ENCODE data around the gene SLK.

Gene SLK

GRCh38 chr10:103931603-103932002 is 35.3 kb upstream of the SLK start:
- no peaks in the 10 kb centered on the region for H3K9me3 Mint-ChIP-seq
- H3K27me3 Mint-ChIP-seq, result no peaks in the 10 kb centered on the region
- no peak overlapping the region for H3K27ac Mint-ChIP-seq
- H3K36me3 Mint-ChIP-seq (ENCODE audit: low read depth), result no peaks in the 10 kb centered on the region
- H3K4me3 Mint-ChIP-seq, result no peak overlapping the region
- no peaks in the 10 kb centered on the region for H3K4me1 Mint-ChIP-seq (ENCODE audit: low read depth)

DNA sequence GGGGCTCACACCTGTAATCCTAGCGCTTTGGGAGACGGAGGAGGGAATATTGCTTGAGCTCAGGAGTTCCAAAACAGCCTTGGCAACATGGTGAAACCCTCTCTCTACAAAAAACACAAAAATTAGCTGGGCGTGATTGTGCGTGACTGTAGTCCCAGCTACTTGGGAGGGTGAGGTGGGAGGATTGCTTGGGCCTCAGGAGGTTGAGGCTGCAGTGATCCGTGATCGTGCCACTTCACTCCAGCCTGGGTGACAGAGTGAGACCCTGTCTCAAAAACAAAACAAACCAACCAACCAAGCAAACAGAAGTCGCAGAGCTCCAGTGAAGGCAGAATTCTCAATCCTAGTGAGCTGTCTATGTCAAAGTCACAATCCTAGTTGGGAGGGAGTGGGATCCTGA is 34.7 kb upstream of the SLK start:
- Mint-ChIP-seq H3K9me3 (no peaks in the 10 kb centered on the region), H3K27me3 (no peaks in the 10 kb centered on the region), H3K27ac (no peak overlapping the region), H3K4me3 (no peak overlapping the region), H3K36me3 (ENCODE audit: low read depth) (no peaks in the 10 kb centered on the region), H3K4me1 (ENCODE audit: low read depth) (no peaks in the 10 kb centered on the region)

GRCh38 chr10:103932971-103933370 is 34.0 kb upstream of the SLK start:
- no peaks in the 10 kb centered on the region for H3K4me1 Mint-ChIP-seq (ENCODE audit: low read depth)
- no peaks in the 10 kb centered on the region for H3K9me3 Mint-ChIP-seq
- H3K36me3 Mint-ChIP-seq (ENCODE audit: low read depth), result no peaks in the 10 kb centered on the region
- H3K27ac Mint-ChIP-seq, result no peak overlapping the region
- H3K27me3 Mint-ChIP-seq, result no peaks in the 10 kb centered on the region
- no peak overlapping the region for H3K4me3 Mint-ChIP-seq

- Mint-ChIP-seq H3K27ac (no peak overlapping the region), H3K4me3 (no peak overlapping the region), H3K27me3 (no peaks in the 10 kb centered on the region), H3K36me3 (ENCODE audit: low read depth) (no peaks in the 10 kb centered on the region), H3K4me1 (ENCODE audit: low read depth) (no peaks in the 10 kb centered on the region), H3K9me3 (no peaks in the 10 kb centered on the region)
These were observed 33.3 kb upstream of the SLK start for GRCh38 chr10:103933557-103934121.

- Mint-ChIP-seq H3K27ac (no peak overlapping the region), H3K4me3 (no peak overlapping the region), H3K27me3 (no peaks in the 10 kb centered on the region), H3K9me3 (no peaks in the 10 kb centered on the region), H3K4me1 (ENCODE audit: low read depth) (no peaks in the 10 kb centered on the region), H3K36me3 (ENCODE audit: low read depth) (no peaks in the 10 kb centered on the region)
These were observed 32.6 kb upstream of the SLK start for GRCh38 chr10:103934308-103934707.

DNA sequence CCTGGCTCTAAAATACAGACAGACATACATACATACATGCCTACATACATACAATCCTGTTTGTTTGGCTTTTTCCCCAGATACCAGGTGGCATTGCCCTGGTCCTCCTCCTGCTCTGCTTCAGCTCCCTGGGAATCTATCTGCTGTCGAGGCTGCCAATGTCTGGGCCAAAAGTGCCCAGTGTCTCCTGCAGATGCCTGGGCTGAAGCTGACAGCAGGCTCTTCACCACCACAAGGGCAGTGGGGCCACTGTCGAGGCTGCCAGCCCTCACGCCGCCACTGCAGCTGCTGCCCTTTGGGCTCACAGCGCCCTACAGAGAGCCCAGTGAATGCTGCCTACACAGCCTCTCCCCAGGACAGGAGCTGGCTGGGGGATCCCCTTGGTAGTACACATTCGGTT is 30.9 kb upstream of the SLK start:
- H3K4me3 Mint-ChIP-seq, result no peak overlapping the region
- H3K36me3 Mint-ChIP-seq (ENCODE audit: low read depth), result no peaks in the 10 kb centered on the region
- no peaks in the 10 kb centered on the region for H3K9me3 Mint-ChIP-seq
- no peaks in the 10 kb centered on the region for H3K27me3 Mint-ChIP-seq
- H3K27ac Mint-ChIP-seq, result no peak overlapping the region
- H3K4me1 Mint-ChIP-seq (ENCODE audit: low read depth), result no peaks in the 10 kb centered on the region

DNA sequence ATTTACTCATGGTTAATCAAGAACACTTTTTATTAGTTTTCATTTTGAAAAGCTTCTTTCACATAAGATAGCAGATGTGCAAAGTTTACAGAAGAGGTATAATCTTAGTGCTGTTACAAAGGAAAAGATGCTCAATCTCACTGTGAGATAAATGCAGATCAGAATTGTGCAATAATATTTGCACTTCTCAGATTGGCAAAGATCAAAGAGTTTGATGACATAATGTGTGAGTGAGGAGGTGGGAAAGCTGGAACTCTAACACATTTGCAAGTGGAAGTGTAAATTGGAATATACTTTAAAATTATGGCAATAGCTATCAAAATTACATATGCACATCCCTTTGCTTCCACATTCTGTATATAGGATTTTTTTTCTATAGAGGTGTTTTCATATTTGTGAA is 27.4 kb upstream of the SLK start:
- Mint-ChIP-seq H3K4me3 (no peak overlapping the region), H3K9me3 (no peaks in the 10 kb centered on the region), H3K27ac (no peak overlapping the region), H3K27me3 (no peaks in the 10 kb centered on the region), H3K4me1 (ENCODE audit: low read depth) (no peaks in the 10 kb centered on the region), H3K36me3 (ENCODE audit: low read depth) (no peaks in the 10 kb centered on the region)

GRCh38 chr10:103941801-103942200 is 25.1 kb upstream of the SLK start:
- H3K27ac Mint-ChIP-seq, result no peak overlapping the region
- H3K4me1 Mint-ChIP-seq (ENCODE audit: low read depth), result no peaks in the 10 kb centered on the region
- no peak overlapping the region for H3K4me3 Mint-ChIP-seq
- no peaks in the 10 kb centered on the region for H3K9me3 Mint-ChIP-seq
- no peaks in the 10 kb centered on the region for H3K27me3 Mint-ChIP-seq
- no peaks in the 10 kb centered on the region for H3K36me3 Mint-ChIP-seq (ENCODE audit: low read depth)

DNA sequence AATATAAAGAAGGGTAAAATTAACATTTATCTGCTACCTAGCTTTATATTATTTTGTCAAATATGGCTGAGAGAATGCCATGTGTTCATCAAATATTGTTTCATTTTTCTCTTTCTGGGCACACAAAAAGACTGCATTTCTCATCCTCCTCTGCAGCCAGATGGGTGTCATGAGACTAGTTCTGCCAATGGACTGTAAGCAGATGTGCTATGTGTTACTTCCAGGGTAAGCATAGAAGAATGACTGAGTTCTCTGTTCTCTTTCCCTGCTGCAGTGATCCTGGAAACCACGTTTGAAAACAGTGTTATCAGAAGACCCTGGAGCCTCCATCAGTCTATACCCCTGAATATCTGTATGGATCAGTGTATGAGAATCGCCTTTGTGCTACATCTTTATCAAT is 24.1 kb upstream of the SLK start:
- no peak overlapping the region for H3K27ac Mint-ChIP-seq
- no peaks in the 10 kb centered on the region for H3K36me3 Mint-ChIP-seq (ENCODE audit: low read depth)

GRCh38 chr10:103947799-103948516 is 19.0 kb upstream of the SLK start:
- no peaks in the 10 kb centered on the region for H3K36me3 Mint-ChIP-seq (ENCODE audit: low read depth)
- no peak overlapping the region for H3K4me3 Mint-ChIP-seq
- no peaks in the 10 kb centered on the region for H3K9me3 Mint-ChIP-seq
- H3K4me1 Mint-ChIP-seq (ENCODE audit: low read depth), result peaks cover 12% of the 10 kb centered on the region
- no peak overlapping the region for H3K27ac Mint-ChIP-seq
- no peaks in the 10 kb centered on the region for H3K27me3 Mint-ChIP-seq

More for the DNA sequence above, 24.1 kb upstream of the SLK start:
- Mint-ChIP-seq H3K4me3 (no peak overlapping the region), H3K4me1 (ENCODE audit: low read depth) (peaks cover 10% of the 10 kb centered on the region), H3K27me3 (no peaks in the 10 kb centered on the region), H3K9me3 (no peaks in the 10 kb centered on the region)

DNA sequence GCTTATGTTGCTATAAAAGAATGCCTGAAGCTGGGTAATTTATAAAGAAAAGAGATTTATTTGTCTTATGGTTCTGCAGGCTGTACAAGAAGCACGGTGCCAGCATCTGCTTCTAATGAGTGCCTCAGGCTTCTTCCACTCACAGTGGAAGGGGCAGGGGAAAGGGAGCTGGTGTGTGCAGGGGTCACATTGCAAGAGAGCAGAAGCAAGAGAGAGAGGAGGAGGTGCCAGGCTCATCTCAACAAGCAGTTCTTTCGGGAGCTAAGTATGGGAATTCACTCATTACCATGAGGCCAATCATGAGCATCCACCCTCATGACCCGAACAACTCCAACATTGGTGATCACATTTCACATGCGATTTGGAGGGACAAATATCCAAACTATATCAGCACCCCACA is 17.2 kb upstream of the SLK start:
- Mint-ChIP-seq H3K36me3 (ENCODE audit: low read depth) (no peaks in the 10 kb centered on the region), H3K27me3 (no peaks in the 10 kb centered on the region), H3K4me3 (no peak overlapping the region), H3K9me3 (no peaks in the 10 kb centered on the region), H3K27ac (no peak overlapping the region), H3K4me1 (ENCODE audit: low read depth) (peaks cover 12% of the 10 kb centered on the region)

DNA sequence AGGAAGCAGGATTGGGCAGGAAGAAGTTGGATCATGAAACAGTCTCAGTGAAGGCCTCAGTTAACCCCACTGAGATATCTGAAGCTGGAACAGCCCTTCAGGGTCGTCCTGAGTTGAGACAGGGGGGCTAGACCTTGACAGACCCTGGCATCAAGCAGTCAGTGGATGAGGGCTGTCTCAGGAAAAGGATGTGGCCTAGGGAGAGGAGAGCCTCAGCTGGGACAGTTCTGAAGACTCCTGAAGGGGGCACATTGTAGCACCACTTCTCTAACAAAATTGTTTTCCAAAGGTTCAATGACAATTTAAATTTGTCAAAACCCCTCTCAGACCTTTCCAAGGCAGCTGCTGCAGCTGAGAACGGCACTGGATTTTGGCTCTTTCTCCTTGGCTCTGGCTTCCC is 15.8 kb upstream of the SLK start:
- no peaks in the 10 kb centered on the region for H3K27me3 Mint-ChIP-seq
- peaks cover 12% of the 10 kb centered on the region for H3K4me1 Mint-ChIP-seq (ENCODE audit: low read depth)
- H3K27ac Mint-ChIP-seq, result no peak overlapping the region
- H3K4me3 Mint-ChIP-seq, result no peak overlapping the region
- H3K9me3 Mint-ChIP-seq, result no peaks in the 10 kb centered on the region
- H3K36me3 Mint-ChIP-seq (ENCODE audit: low read depth), result no peaks in the 10 kb centered on the region

DNA sequence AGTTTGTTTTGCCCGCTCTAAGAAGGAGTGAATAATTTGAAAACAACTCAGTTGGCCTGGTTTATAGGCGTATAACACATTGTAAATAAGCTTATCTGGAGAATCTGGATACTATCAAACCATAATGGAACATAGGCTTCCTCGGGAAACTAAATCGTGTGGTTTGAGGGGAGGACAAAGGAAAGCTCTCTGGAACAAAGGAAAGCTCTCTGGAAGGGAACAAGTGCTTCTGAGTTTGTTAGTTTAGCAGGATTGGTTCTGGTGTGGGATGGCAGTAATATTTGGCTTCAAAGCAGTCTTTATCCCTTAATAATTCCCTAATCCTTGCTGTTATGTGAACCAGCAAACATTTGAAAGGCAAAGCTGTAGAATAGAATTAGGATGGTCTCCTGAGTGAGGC is 15.0 kb upstream of the SLK start:
- H3K27ac Mint-ChIP-seq, result no peak overlapping the region
- no peaks in the 10 kb centered on the region for H3K27me3 Mint-ChIP-seq
- peaks cover 12% of the 10 kb centered on the region for H3K4me1 Mint-ChIP-seq (ENCODE audit: low read depth)
- H3K36me3 Mint-ChIP-seq (ENCODE audit: low read depth), result no peaks in the 10 kb centered on the region
- H3K4me3 Mint-ChIP-seq, result no peak overlapping the region
- H3K9me3 Mint-ChIP-seq, result no peaks in the 10 kb centered on the region

GRCh38 chr10:103954543-103954942 is 12.4 kb upstream of the SLK start:
- Mint-ChIP-seq H3K27ac (no peak overlapping the region), H3K4me1 (ENCODE audit: low read depth) (no peaks in the 10 kb centered on the region), H3K9me3 (no peaks in the 10 kb centered on the region), H3K4me3 (no peak overlapping the region), H3K27me3 (no peaks in the 10 kb centered on the region), H3K36me3 (ENCODE audit: low read depth) (no peaks in the 10 kb centered on the region)

- Mint-ChIP-seq H3K4me3 (no peak overlapping the region), H3K27me3 (no peaks in the 10 kb centered on the region), H3K9me3 (no peaks in the 10 kb centered on the region)
These were observed 7.9 kb upstream of the SLK start for GRCh38 chr10:103958996-103959395.

GRCh38 chr10:103960103-103960502 is 6.8 kb upstream of the SLK start:
- Mint-ChIP-seq H3K36me3 (ENCODE audit: low read depth) (no peaks in the 10 kb centered on the region), H3K27me3 (no peaks in the 10 kb centered on the region), H3K9me3 (no peaks in the 10 kb centered on the region), H3K4me1 (ENCODE audit: low read depth) (no peaks in the 10 kb centered on the region), H3K27ac (no peak overlapping the region), H3K4me3 (no peak overlapping the region)

More at GRCh38 chr10:103958996-103959395, 7.9 kb upstream of the SLK start:
- no peaks in the 10 kb centered on the region for H3K4me1 Mint-ChIP-seq (ENCODE audit: low read depth)
- no peaks in the 10 kb centered on the region for H3K36me3 Mint-ChIP-seq (ENCODE audit: low read depth)
- no peak overlapping the region for H3K27ac Mint-ChIP-seq
